ENCODE results near the gene COPS4.

- TF ChIP-seq CTCF (IDR thresholded peaks at IDR 0.05) = no peak
- no peak for TF ChIP-seq ZFX (IDR thresholded peaks at IDR 0.05; ENCODE audit: borderline replicate concordance)
Observed at GRCh38 chr4:83115656-83116285, 80.8 kb downstream of the COPS4 start.
